GM20000 (cell line): ENCODE measurements around the gene NWD2.
A peak's percentile ranks its signal among the peaks of the same experiment; 100 is the strongest.

Experiments
- DNase-seq: peaks from one replicate; pipeline ENCODE4 v3.0.0; 2012; ENCODE audit warnings: low spot score
- CTCF ChIP-seq: IDR thresholded peaks from 2 replicates; pipeline ENCODE4 v1.5.1; 2012; ENCODE audit warnings: mild to moderate bottlenecking, control low read depth; ENCODE audit errors: extremely low read depth, missing control alignments

NWD2 gene

GRCh38 chr4:37224854-37225253, 19.7 kb upstream of the NWD2 start:
- no peak for DNase-seq
- no peak for TF ChIP-seq CTCF

GRCh38 chr4:37225778-37226177, 18.8 kb upstream of the NWD2 start:
- TF ChIP-seq CTCF = no peak
- no peak for DNase-seq

GRCh38 chr4:37232315-37232714, 12.2 kb upstream of the NWD2 start:
- TF ChIP-seq CTCF = no peak
- no peak for DNase-seq

- DNase-seq = no peak
- TF ChIP-seq CTCF = no peak
These were observed 8.4 kb upstream of the NWD2 start for GRCh38 chr4:37236165-37236564.

GRCh38 chr4:37241647-37242046, 2.9 kb upstream of the NWD2 start:
- no peak for TF ChIP-seq CTCF
- no peak for DNase-seq

GRCh38 chr4:37243051-37243450, 1.5 kb upstream of the NWD2 start:
- no peak for TF ChIP-seq CTCF
- DNase-seq = peak; percentile 19

- no peak for TF ChIP-seq CTCF
- DNase-seq = peak; percentile 26
These were observed 591 bp upstream of the NWD2 start for GRCh38 chr4:37243722-37244582.
